GM18870 (cell line): Measurements from ENCODE around the gene FHIT.

ENCODE experiments used
- ATAC-seq: cut with Tn5 transposase; IDR thresholded peaks from one replicate; pipeline ENCODE4 v1.9.1; 2021; ENCODE audit warnings: moderate library complexity; ENCODE audit not compliant: unreplicated experiment

Gene FHIT

DNA sequence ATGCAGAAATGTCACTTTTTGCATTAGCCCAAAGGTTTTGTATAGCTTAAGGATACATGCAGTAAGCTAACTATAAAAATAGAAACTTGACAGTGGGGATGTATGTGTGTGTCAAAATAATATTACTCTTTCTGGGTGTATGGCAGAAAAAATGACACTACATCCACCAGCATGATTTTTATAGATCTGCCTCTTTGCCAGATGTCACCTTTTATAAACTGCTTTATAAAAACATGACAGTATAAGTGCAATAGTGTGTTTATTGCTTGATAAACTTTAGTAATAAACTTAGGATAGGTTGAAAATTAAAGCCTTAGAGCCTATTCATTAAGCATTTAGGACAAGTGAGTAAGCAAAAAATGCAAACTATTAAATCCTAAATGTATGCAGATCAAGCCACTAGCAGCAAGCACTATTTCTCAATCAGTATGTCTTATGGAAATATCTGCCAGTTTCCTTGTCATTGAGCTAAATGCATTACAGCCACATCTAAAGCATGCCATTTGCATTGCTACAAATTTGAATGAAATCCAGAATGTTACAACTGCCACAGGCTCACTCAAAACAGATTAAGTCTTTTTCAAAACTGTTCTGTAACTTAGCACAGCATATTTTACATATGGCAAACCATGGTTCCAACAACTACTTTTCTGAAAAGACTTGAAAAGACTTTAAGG is 935.0 kb downstream of the FHIT start:
- ATAC-seq = no peak

DNA sequence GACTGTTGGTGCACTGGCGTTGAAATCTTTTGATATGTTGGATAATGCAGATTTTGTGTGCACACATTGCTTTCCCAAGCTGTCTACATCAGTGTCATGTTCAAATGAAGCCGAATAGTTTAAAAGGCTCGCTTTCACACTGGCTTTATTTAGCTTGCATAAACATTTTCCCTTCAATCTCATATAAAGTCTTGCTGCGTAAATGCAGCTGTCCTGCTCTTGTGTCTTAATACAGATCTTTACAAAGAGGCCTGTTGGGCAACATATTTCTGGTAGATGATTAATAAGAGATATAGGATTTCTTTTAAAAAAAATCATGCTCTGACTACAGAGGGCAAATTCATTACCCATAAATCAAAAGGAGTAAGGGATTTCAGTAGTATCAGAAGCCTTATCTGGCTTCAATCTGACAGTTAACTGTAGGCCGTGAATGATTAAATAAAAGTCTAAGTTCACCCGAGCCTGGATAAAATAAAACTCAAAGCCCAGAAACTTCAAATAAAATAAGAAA is 937.2 kb downstream of the FHIT start:
- no peak for ATAC-seq

DNA sequence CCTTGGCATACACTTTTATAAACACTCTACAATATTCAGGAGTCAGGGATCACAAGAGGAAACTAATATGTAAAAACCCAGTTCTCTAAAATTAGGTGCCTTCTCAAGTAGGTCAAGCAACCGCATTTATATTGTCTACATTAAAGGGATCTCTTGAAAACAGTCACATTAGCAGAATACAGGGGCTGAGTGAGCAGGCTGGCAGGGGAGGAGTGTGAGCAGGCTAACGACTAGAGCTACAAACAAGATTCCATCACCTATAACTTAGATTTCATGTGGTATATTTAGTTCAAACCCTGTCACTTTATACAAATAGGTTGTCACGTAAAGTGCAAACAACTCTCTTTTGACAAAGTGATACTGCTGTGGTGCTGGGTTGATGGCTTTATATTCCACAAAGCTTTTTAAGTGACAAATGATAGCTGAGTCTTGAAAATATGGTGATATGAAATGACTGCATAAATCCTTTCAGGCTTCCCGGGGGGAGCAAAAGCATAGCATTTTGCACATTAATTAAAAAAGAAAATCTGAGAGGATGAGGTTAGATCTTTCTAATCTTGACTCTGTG is 937.9 kb downstream of the FHIT start:
- ATAC-seq = no peak

DNA sequence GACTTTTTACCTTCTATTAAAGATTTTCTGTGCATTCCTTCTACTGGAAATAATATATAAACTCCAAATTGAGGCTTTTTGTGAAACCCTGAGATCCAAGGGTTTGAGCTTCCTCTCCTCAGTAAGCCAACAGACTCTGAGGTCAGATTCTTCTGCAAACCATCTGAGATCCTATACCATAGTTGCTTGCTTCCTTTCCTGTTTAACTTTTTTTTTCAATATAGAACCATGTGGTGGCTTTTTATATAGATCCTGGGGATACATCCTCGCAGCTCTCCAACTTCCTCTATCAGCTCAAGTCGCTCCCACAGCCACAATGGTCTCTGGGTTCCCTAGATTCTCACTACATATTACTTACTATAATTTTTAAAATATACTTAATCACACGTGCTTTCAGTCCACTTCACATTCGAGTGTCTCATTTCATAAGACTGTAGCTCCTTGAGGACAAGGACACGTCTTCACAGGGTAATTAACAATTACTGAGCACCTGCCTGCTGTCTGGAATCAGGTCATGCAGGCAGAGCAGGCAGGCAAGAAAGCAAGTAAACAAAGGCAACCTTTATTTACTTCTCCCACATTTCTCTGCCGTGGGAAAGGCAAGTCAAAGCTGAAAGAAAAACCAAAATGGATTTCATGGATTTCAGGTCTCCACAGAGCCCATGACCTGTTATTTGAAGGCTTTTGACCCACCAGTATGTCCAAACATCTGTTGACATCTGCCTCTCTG is 941.5 kb downstream of the FHIT start:
- ATAC-seq = no peak

DNA sequence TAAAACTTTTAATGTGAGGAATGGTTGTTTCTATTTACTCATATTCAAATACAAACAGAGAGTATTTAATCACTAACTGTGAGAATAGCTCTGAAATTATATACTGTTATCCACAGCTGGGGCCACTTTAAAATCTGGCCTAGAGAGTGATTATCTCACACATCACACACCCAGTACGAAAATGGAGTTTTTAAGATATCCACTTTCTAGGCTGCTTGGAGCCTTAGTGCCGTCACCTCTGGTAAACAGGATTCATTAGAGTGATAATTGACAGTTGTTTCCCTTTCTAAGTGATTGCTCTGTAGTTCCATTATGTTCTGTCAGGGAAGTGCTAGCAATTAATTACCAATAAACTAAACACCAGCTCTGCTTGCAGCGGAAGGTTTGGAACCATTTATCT is 942.4 kb downstream of the FHIT start:
- ATAC-seq = no peak

DNA sequence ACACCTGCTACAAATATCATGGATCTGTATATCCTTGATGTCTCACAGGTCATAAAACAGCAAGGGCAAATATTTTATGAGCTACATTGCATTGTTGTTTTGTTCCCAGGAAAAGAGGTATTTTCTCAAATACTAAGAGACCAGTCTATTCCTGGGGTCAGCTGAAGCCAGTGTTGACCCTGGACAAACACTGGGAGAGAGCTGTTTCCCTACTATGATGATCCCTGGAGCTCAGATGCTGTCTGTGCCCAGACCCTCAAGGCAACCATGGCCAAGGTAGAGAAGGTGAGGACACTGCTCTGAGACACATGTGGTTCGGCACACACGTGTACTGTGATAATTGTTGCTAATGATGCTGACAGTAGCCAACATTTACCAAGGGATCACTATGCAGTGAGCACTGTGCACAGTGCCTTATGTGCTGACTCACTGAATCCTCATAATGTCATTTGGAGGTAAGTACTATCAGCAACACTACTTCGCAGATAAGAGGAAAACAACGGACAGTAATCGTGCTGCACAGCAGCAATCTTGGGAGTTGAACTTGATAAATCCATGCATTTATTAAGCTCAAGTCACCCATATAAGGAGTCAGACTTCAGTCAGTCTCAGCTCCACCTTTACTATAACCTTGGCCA is 943.6 kb downstream of the FHIT start:
- no peak for ATAC-seq

DNA sequence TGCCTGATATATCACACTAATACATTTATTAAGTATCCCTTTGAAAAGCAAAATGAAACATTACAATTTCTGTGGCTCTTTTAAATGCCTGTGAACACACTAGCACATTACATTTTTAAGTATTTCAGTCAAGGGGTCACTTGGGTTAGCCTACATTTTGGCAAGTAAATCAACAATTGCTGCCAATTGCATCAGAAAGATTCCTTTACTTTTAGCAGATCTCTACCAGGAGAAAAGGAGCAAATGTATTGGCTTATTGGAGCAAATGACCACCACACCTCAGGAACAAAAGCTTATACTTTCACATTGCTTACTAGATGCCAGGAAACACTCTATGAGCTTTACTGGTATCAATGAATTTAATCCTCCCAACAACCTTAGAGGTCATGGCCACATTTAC is 947.1 kb downstream of the FHIT start:
- ATAC-seq = no peak

DNA sequence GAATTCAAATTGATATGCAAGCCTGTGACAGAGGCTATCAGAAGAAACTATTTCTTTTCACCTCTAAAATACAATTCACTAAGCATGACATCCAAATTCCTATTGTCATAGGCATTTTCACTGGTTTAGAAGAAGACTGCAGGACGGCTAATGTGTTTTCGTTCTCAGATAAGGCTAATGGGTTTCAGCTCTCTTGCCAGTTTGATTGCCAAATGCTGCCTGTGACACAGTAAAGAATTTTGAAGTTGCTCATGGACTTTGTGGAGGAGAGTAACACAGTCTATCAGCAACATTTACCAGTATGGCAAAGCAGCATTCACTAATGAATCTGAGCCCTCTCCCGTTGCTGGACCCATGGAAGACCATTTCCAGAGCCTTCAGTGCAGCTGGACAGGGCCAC is 948.1 kb downstream of the FHIT start:
- no peak for ATAC-seq

DNA sequence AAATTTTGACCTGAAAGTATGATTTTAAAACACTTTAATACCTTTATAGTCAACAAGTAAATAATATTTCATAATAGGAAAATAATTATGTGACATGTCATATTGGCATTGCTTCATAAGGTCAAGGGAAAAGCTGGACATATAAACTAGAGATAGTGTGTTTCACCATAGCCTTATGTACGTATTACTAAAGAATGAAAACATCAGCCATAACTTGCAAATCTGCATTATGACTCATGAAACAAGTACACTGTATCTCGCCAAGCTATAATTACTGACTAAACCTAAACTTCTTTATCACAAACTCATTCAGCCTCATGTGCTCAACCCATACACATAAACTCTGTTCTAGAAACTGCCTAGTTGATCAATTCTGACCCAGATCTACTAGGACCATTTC is 950.1 kb downstream of the FHIT start:
- no peak for ATAC-seq

DNA sequence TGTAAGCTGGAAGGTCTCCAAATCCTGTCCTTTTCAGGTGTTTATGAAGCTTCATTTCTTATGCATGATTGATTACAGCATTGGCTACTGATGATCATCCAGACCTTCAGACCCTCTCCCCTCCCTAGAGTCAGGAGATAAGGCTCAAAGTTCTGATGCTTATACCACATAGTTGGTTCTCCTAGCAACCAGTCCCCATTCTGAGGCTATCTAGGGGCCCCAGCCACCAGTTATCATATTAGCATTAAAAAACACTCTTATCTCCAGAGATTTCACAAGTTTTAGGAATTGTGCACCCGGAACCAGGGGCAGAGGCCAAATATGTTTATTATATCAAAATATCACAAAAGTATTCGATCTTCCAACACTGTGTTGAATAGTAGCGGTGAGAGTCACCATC is 953.1 kb downstream of the FHIT start:
- ATAC-seq = no peak

DNA sequence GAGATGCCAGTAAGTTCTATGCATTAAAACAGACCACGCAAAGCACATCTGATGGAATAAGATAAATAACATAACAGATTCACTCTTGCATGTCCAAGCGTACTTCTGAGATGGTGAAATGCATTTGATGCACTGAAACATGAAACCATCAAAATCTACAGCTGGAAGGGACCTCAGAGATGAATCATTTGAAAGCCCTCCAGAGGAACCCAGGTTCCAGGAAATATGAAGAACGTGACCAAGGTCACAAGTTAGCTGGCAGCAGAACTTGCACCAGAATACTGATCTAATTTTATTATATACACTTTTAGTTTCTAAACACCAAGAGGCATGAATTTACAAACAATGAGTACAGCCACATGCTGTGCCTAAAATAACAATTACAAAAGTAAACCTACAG is 957.1 kb downstream of the FHIT start:
- ATAC-seq = no peak

DNA sequence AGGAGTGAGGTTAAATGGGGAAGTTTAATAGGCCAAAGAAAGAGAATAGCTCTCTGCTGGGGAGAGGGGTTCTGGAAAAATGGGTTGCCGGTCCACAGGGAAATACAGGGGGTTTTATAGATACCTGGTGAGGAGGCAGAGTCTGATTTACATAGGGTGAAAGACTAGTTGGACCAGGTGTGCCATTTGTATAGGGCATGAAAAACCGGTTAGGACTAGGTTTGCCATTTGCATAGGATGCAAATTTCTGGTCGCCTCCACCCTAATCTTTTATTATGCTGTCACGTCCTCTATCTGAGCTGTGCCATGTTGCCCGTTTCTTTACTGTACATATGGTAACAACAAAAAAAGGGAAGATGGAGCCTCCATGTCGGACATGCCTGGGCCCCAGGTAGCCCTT is 960.1 kb downstream of the FHIT start:
- ATAC-seq = no peak

DNA sequence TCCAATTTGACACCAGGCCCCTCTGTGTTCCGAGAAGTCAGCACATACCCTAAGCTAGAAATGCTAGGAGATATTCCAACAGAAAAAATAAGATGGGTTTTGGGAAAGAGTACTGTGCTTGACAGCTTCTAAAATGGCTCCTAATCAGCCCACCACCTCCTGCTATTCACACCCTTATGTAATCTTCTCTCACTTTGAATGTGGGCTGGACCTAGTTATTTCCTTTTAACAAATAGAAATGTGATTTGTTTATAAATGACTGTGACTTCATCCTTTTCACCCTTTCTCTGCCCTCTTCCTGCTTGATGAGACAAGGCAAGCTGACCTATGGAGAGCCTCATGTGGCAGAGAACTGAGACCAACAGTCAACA is 961.1 kb downstream of the FHIT start:
- ATAC-seq = no peak

DNA sequence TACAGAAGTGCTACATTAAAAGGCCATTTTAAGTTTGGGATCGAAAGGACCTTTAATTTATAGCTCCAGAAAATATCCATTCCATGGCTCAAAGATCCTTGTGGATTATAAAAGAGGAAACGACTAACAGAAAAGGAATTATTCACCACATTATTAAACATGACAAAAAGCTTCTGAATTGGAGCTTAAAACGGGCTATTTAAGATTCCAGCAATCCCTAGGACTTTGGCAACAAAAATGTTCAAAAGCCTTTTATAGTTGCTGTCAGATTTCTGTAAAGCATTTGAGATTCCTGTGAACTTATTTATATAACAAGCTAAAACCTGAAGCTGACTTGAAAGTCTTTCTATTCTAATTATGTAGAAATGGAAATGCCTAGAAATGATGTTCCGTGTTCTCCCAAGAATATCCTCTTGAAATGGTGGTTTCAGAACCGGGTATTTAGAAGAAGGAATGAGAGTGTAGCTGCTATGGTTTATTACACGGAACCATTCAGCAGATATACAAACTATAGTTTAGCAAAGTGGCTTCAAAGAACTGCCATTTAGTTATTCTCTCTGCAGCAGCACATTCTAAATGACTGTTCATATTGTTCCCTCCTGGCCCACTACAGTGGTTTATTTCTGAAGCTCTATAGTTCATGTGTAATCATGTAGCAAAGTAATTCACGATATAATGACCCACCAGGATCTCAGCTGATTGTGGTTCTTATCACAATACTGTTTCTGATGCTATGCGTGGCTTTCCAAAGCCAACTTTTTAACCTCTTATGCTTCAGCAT is 961.7 kb downstream of the FHIT start:
- no peak for ATAC-seq

DNA sequence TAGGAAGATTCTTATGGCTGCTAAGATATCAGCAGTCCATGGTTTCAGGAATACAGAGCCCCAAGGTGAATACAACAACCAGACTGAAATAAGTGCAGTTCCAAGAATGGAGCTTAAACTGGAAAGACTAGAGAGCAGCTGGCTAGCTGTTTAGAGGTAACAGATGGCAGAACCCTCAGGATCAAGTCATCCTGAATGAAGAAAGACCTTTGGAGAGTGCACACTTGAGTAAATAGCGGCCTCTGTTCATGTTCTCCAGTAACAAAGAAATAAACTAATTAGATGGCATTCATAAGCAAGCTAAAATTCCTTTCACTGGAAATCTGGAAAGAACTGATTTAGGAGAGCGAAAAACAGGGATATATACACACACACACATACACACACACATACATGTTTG is 968.4 kb downstream of the FHIT start:
- no peak for ATAC-seq

DNA sequence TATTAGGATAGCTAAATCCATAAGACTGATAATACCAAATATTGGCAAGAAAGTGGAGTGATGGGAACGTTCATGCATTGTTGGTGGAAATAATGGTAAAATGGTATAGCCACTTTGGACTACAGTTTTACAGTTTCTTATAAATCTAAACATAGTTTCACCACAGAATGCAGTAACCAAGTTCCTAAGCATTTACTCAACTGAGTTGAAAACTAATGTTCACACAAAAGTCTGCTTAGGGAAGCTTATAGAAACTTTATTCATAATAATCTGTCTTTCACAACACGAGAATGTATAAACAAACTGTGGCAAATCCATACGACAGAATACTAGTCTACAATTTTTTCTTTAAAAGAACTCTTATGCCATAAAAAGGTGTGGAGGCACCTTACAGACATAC is 969.3 kb downstream of the FHIT start:
- no peak for ATAC-seq

DNA sequence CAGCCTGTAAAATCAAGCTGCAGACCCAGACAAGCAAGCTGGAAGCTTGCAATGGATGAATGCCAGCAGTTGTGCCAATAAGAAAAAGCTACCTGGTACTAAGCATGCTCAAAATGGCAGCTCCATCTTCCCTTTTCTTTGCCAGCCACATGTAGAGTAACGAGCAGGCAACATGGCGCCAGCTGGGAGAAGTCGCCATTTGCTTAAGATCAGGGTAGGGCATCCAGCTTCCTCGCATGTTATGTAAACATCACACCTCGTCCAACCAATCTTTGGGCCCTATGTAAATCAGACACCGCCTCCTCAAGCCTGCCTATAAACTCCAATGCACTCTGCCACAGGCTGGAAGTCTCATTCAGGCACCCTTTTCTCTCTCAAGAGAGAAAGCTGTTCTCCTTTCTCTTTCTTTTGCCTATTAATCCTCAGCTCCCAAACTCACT is 973.9 kb downstream of the FHIT start:
- no peak for ATAC-seq

DNA sequence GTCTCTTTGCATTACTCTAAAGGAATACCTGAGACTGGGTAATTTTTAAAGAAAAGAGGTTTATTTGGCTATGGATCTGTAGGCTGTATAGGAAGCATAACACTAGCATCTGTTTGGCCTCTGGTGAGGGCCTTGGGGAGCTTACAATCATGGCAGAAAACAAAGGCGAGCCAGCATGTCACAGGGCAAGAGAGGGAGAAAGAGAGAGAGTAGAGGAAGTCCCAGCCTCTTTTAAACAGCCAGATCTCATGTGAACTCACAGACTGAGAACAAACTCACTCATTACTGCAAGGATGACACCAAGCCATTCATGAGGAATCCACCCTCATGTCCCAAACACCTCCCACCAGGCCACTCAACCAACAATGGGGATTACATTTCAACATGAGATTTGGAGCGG is 974.6 kb downstream of the FHIT start:
- no peak for ATAC-seq

DNA sequence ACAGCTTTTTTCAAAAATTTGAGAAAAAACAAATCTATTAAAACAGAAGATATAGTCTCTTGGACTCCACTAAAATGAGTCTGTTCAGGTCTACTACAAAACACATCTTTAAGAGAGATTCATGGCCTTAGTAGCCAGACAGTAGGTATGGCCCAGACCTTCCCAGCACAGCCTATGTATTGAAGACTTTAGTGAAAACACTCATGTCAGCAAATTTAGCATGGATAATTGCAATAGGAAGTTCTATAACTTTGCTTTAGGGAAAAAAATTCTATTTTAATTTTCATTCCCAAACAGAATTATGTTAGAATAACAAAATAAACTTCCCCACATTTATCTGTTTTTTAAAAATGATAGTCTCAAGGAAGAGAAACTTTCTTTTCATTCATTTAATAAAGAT is 976.6 kb downstream of the FHIT start:
- ATAC-seq = no peak

DNA sequence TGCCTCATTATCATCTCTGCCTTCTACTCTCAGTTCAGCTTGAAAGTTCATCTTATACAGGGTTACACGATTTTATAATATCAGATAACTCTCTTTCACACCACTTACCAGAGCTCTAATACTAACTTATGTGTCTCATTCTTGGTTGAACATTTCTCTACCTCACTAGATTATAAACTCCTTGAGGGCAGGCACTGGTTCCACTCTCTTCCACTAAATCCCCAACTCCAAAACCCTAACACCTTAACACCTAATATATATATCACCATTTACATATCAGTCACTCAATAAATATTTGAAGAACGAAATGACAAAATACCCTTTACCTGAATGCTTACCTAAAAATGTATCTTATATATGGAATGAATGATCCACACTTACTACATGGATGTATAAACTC is 977.2 kb downstream of the FHIT start:
- ATAC-seq = no peak

DNA sequence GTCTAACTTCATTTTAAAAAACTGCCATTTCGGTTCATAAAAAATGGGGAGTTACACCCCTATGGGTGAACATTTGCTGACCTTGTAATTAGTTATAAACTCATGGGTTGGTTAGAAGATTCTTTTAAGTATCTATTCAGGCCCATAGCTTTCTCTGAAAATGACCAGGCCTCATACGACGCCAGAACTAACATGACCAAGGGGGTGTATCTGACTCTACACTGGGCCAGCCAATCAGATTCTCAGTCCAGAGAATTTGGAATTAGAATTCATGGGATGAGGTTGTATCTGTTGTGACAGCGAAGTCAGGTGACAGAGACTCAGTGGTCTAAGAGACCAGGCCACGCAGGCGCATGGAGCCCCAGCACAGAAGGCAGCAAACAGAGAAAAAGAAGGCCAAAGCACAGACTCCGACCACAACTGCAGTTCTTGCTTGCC is 981.4 kb downstream of the FHIT start:
- ATAC-seq = no peak
